Measurements from ENCODE around the gene CSPG4. TPM values are rescaled to one million over a fixed set of nuclear protein-coding genes. Genes with fewer than 3 reads are reported as not detected.

Gene CSPG4
- total and polyA plus RNA-seq, 2 of the 4 experiments (the other 2 are of a cell fraction) = 12.4 to 28.4 TPM

DNA sequence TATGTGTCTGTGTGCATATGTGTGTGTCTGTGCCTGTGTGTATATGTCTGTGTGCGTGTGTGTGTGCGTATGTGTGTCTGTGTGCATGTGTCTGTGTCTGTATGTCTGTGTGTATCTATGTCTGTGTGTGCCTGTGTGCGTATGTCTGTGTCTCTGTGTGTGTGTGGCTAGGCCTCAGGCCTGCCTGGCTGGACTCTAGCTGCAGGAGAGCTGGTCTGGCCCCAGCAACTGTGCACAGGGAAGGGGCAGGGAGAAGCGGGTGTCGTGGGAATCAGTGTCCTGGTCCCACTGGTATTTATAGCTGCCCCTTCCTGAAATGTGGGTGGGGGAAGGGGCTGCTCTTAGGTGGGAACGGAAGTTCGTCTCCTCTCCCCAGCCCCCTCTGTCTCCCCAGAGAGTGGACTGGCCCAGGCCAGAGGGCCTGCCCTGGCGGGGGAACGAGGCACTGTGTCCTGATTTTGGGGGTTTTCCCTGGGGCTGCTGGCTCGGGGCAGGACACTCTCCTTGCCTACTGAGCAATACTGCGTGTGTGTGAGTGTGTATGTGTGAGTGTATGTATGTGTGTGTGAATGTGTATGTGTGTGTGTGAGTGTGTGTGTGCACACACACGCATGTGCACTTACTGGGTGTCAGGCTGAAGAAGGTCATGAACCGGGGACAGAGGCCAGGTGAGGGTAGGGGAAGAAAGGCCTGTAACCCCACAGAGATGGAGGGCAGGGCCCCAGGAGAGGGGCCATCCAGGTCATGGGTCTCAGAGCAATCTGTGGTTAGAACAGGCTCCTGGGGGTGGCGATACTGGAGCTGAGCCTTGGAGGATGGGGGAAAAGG, 6.6 kb downstream of the CSPG4 start:
- no peak for ATAC-seq (ENCODE audit: low read depth)
- Histone ChIP-seq H4K8ac (ENCODE audit: low read depth in 2 of 2, low read length in 2 of 2) (0 out of 4 replicates have a peak overlapping the region, but pooled peaks of 1 of the 2 experiments have one; percentile 49), H3K9me3 (ENCODE audit: control insufficient read depth, insufficient read depth, low read length) (no peaks in the 10 kb centered on the region), H3K4me1 (ENCODE audit: control insufficient read depth, insufficient read depth, low read length) (peaks cover 9% of the 10 kb centered on the region), H3K18ac (ENCODE audit: low read depth, low read length) (no peak overlapping the region; the same call in 1 of the 2 replicates), H3K79me1 (ENCODE audit: low read depth in 1 of 2, low read length in 2 of 2) (peaks cover 9 to 48% of the 10 kb centered on the region in 2 experiments), H2BK20ac (ENCODE audit: low read depth, low read length) (no peak overlapping the region), H4K91ac (ENCODE audit: insufficient read depth, low read depth, low read length) (peak overlapping the region; percentile 75; the same call in 1 of the 2 replicates), H2AK5ac (ENCODE audit: low read depth, low read length) (peak overlapping the region; percentile 88; the same call in 1 of the 2 replicates), H2BK5ac (ENCODE audit: low read depth, low read length, poor library complexity, severe bottlenecking) (peak overlapping the region; percentile 57), H4K20me1 (ENCODE audit: insufficient read depth, low read length) (peaks cover 13% of the 10 kb centered on the region), H3K9me1 (ENCODE audit: insufficient read depth, low read length) (peaks cover 5% of the 10 kb centered on the region; the same call in 1 of the 2 replicates), H4K5ac (ENCODE audit: low read depth, low read length) (no peak overlapping the region; the same call in 1 of the 2 replicates), H3K4me2 (ENCODE audit: low read depth, low read length) (no peak overlapping the region), H3K36me3 (ENCODE audit: control insufficient read depth, insufficient read depth, low read length) (0 out of 2 replicates have a peak, but pooled peaks cover 1% of the 10 kb centered on the region), H2AK9ac (replicated peaks; ENCODE audit: low read depth, low read length, poor library complexity) (peak overlapping the region; percentile 55), H3K56ac (ENCODE audit: extremely low read depth, insufficient read depth, low read length) (no peak overlapping the region), H3K9ac (ENCODE audit: low read depth, low read length) (no peak overlapping the region), H3K27ac (ENCODE audit: insufficient read depth, low read length) (no peak overlapping the region), H3K23ac (ENCODE audit: low read depth, low read length) (no peak overlapping the region; the same call in 1 of the 2 replicates), H3K4me3 (ENCODE audit: insufficient read depth, low read depth, low read length) (no peak overlapping the region), H3K4ac (ENCODE audit: low read depth, low read length) (peak overlapping the region; percentile 28; the same call in 1 of the 2 replicates), H3K27me3 (ENCODE audit: control insufficient read depth, insufficient read depth, low read length) (no peaks in the 10 kb centered on the region), H3K14ac (replicated peaks; ENCODE audit: low read depth, low read length) (no peak overlapping the region), H2AFZ (replicated peaks; ENCODE audit: low read length, poor library complexity) (no peak overlapping the region), H2BK120ac (ENCODE audit: low read depth, low read length) (no peak overlapping the region), H2BK15ac (ENCODE audit: low read depth, low read length) (no peak overlapping the region)
- no peak for DNase-seq
- intact Hi-C loops (cut with micrococcal nuclease) = no loop called here
- WGBS, 2 experiments (ENCODE audit: extremely low coverage in 2 of 2, insufficient read length in 1 of 2) = 93% methylated on average over 4 of the region's 14 CpGs; no CpG with 5 or more reads in 1 of the 2 experiments
- TF ChIP-seq POLR2A (IDR thresholded peaks at IDR 0.05; ENCODE audit: low read depth, low read length) (no peak), RFX5 (IDR thresholded peaks at IDR 0.05; ENCODE audit: low read depth, low read length) (no peak), BHLHE40 (IDR thresholded peaks at IDR 0.05; ENCODE audit: low read depth, low read length) (no peak), ELK1 (IDR thresholded peaks at IDR 0.05; ENCODE audit: borderline replicate concordance, low read depth, low read length) (no peak), MAFK (IDR thresholded peaks at IDR 0.05; ENCODE audit: low read depth, low read length) (no peak), NFE2L2 (IDR thresholded peaks at IDR 0.05; ENCODE audit: low read depth, low read length) (no peak)
- TF ChIP-seq, protein P1, sequence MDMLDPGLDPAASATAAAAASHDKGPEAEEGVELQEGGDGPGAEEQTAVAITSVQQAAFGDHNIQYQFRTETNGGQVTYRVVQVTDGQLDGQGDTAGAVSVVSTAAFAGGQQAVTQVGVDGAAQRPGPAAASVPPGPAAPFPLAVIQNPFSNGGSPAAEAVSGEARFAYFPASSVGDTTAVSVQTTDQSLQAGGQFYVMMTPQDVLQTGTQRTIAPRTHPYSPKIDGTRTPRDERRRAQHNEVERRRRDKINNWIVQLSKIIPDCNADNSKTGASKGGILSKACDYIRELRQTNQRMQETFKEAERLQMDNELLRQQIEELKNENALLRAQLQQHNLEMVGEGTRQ (IDR thresholded peaks at IDR 0.05; ENCODE audit: low read depth, low read length) = no peak
- BruUV-seq (replicated peaks) = no TSS peak
- dilution Hi-C loops (cut with HindIII; ENCODE audit: low sequenced_read_pairs, unreplicated experiment) = no loop called here
- ChIA-PET CTCF (no interaction called here), POLR2A (ENCODE audit: unreplicated experiment) (no interaction called here)
- in situ Hi-C loops (cut with MboI; ENCODE audit: low sequenced_read_pairs) = no loop called here

Measured in IMR-90 (cell line).